CD14-positive monocyte (primary cell): ENCODE results near the gene OSGEP. TPM values are rescaled to one million over a fixed set of nuclear protein-coding genes. Genes with fewer than 3 reads are reported as not detected.

Source experiments
- DNase-seq, 3 donors: peaks; one replicate each; pipeline ENCODE4 v3.0.0-alpha.2; 2011 to 2022
- H2AFZ ChIP-seq: 2 replicates; pipeline ENCODE4 v1.6.0; 2012; ENCODE audit warnings: mild to moderate bottlenecking, low read depth, low read length, inconsistent platforms; ENCODE audit not compliant: insufficient read depth, poor library complexity, severe bottlenecking
- H3K27ac ChIP-seq, 2 donors: 1 replicate in 1 of 2; 2 replicates in 1 of 2; pipeline ENCODE4 v1.5.1; 2012 to 2013; ENCODE audit warnings: low read length in 2 of 2, control low read depth in 1 of 2, inconsistent platforms in 1 of 2, low read depth in 1 of 2, mild to moderate bottlenecking in 1 of 2
- H3K27me3 ChIP-seq, 2 donors: one replicate each; pipeline versions ENCODE4 v1.6.0 to v1.6.1; 2011 to 2013; ENCODE audit warnings: low read length in 2 of 2; ENCODE audit not compliant: control insufficient read depth in 2 of 2, insufficient read depth in 2 of 2
- H3K36me3 ChIP-seq, 2 donors: replicated peaks in 1 of 2; 1 replicate in 1 of 2; 2 replicates in 1 of 2; pipeline versions ENCODE4 v1.5.1 to v1.6.1; 2012 to 2013; ENCODE audit warnings: low read length in 2 of 2, control low read depth in 1 of 2, inconsistent platforms in 1 of 2, mild to moderate bottlenecking in 1 of 2; ENCODE audit not compliant: insufficient read depth in 2 of 2, control insufficient read depth in 1 of 2
- H3K4me1 ChIP-seq, 2 donors: 1 replicate in 1 of 2; 2 replicates in 1 of 2; pipeline versions ENCODE4 v1.5.1 to v1.6.1; 2012 to 2013; ENCODE audit warnings: low read length in 2 of 2, control low read depth in 1 of 2, inconsistent platforms in 1 of 2, mild to moderate bottlenecking in 1 of 2, moderate library complexity in 1 of 2; ENCODE audit not compliant: insufficient read depth in 2 of 2, control insufficient read depth in 1 of 2
- H3K4me2 ChIP-seq: replicated peaks from 2 replicates; pipeline ENCODE3; 2012; ENCODE audit warnings: low read length, moderate library complexity, mild to moderate bottlenecking; ENCODE audit not compliant: poor library complexity, severe bottlenecking; ENCODE audit errors: extremely low read depth
- H3K4me3 ChIP-seq, 3 experiments: fragments of 200-600 bp in 1 of 3; sonication (generic) in 1 of 3; replicated peaks in 1 of 3; 1 replicate in 2 of 3; 2 replicates in 1 of 3; pipeline ENCODE4 v1.5.1; 2011 to 2013; ENCODE audit warnings: low read length in 3 of 3, mild to moderate bottlenecking in 3 of 3, control low read depth in 2 of 3, low read depth in 2 of 3, inconsistent platforms in 1 of 3, moderate library complexity in 1 of 3
- H3K79me2 ChIP-seq: 2 replicates; pipeline ENCODE4 v1.6.0; 2012; ENCODE audit warnings: mild to moderate bottlenecking, control low read depth, inconsistent platforms, low read length, moderate library complexity; ENCODE audit not compliant: insufficient read depth
- H3K9ac ChIP-seq: 2 replicates; pipeline ENCODE4 v1.6.0; 2017; ENCODE audit warnings: low read length, mild to moderate bottlenecking; ENCODE audit not compliant: insufficient read depth, poor library complexity, severe bottlenecking
- H3K9me3 ChIP-seq, 2 donors: replicated peaks in 1 of 2; 1 replicate in 1 of 2; 2 replicates in 1 of 2; pipeline versions ENCODE4 v1.5.1 to v1.6.1; 2012 to 2013; ENCODE audit warnings: low read length in 2 of 2, control low read depth in 1 of 2; ENCODE audit not compliant: control insufficient read depth in 1 of 2, insufficient read depth in 1 of 2
- H4K20me1 ChIP-seq: 2 replicates; pipeline ENCODE4 v1.6.0; 2012; ENCODE audit warnings: mild to moderate bottlenecking, low read length, control low read depth, moderate library complexity; ENCODE audit not compliant: insufficient read depth
- H3K27ac Mint-ChIP-seq, 7 donors: one replicate each; pipeline ENCODE4 v1.8.0; 2020; ENCODE audit warnings: mild to moderate bottlenecking in 7 of 7, mixed read lengths in 7 of 7, moderate library complexity in 6 of 7, inconsistent platforms in 2 of 7
- H3K27me3 Mint-ChIP-seq, 3 donors: one replicate each; pipeline ENCODE4 v1.8.0; 2021 to 2022; ENCODE audit warnings: low read depth in 3 of 3, mild to moderate bottlenecking in 3 of 3, mixed read lengths in 3 of 3, moderate library complexity in 3 of 3, inconsistent platforms in 1 of 3
- H3K36me3 Mint-ChIP-seq, 2 donors: one replicate each; pipeline ENCODE4 v1.8.0; 2020; ENCODE audit warnings: mixed read lengths in 2 of 2, inconsistent platforms in 1 of 2, mild to moderate bottlenecking in 1 of 2
- H3K4me1 Mint-ChIP-seq: one replicate; pipeline ENCODE4 v1.8.0; 2020; ENCODE audit warnings: mild to moderate bottlenecking, mixed read lengths
- H3K4me3 Mint-ChIP-seq, 2 donors: one replicate each; pipeline ENCODE4 v1.8.0; 2020; ENCODE audit warnings: mild to moderate bottlenecking in 2 of 2, mixed read lengths in 2 of 2, moderate library complexity in 1 of 2
- H3K9me3 Mint-ChIP-seq, 7 donors: one replicate each; pipeline ENCODE4 v1.8.0; 2020 to 2022; ENCODE audit warnings: mixed read lengths in 7 of 7, mild to moderate bottlenecking in 6 of 7, moderate library complexity in 6 of 7, inconsistent platforms in 2 of 7
- CTCF ChIP-seq: fragments of 200-600 bp; IDR thresholded peaks from one replicate; pipeline ENCODE4 v1.8.0; 2022; ENCODE audit warnings: antibody characterized with exemption, mild to moderate bottlenecking
- WGBS: methylation state at CpG from one replicate; pipeline ENCODE4 v1.1.5; 2013; ENCODE audit warnings: missing lambda C conversion rate; ENCODE audit not compliant: insufficient coverage; 5-methylcytosine and 5-hydroxymethylcytosine counted together
- intact Hi-C, 2 donors: fragments of 100-400 bp; cut with micrococcal nuclease; formaldehyde crosslinking; loops; one replicate each; pipeline versions ENCODE4 v1.15.0 to v1.15.1; 2023
- polyA plus RNA-seq, 3 donors: library from polyadenylated mRNA; depleted of rRNA in 1 of 3; unstranded in 2 of 3; stranded (reverse) in 1 of 3; fragments of 300-500 nt in 2 of 3; fragments of >200 nt in 1 of 3; fragmentation: Illumina TruSeq in 2 of 3; gene quantifications; 1 replicate in 2 of 3; 2 replicates in 1 of 3; pipeline ENCODE4 v1.2.3, GENCODE V29; 2012 to 2021
- small RNA-seq: library from RNA; depleted of rRNA; stranded (forward); fragments of <200 nt; gene quantifications from one replicate; pipeline ENCODE3, GENCODE V24; 2012; ENCODE audit warnings: low read depth; ENCODE audit not compliant: insufficient read length

OSGEP gene
- polyA plus RNA-seq, 3 donors = 34.7 to 112 (median 40.0) TPM

- Mint-ChIP-seq H3K27ac (peak overlapping the region in 2 of 7 donors; percentile 52 to 73), H3K27me3 (no peaks in the 10 kb centered on the region), H3K9me3 (no peaks in the 10 kb centered on the region), H3K36me3 (peaks cover 74 to 93% of the 10 kb centered on the region in 2 donors), H3K4me3 (no peak overlapping the region), H3K4me1 (no peaks in the 10 kb centered on the region)
- Histone ChIP-seq H3K79me2 (no peaks in the 10 kb centered on the region), H3K4me2 (no peak overlapping the region), H3K27me3 (no peaks in the 10 kb centered on the region), H3K4me3 (no peak overlapping the region), H2AFZ (no peak overlapping the region), H3K27ac (no peak overlapping the region), H4K20me1 (peaks cover 72% of the 10 kb centered on the region), H3K4me1 (no peaks in the 10 kb centered on the region), H3K9me3 (no peaks in the 10 kb centered on the region), H3K36me3 (peaks cover 93 to 95% of the 10 kb centered on the region in 2 donors), H3K9ac (no peak overlapping the region)
- intact Hi-C loops = no loop called here
- DNase-seq = no peak
- no CpG with 5 or more reads among the region's 3 CpGs for WGBS
- TF ChIP-seq CTCF = no peak
These were observed 57.1 kb downstream of the OSGEP start for GRCh38 chr14:20397511-20397910.

Small RNAs within 50 kb of the gene (small RNA-seq; reads per million reads assigned to genes)
- gene RNA5SP382 = 9.7 reads per million, percentile 74 among the genes with 10 or more reads in this experiment

Other genes starting within 250 kb of the OSGEP start
- gene OR11H6, start 231.1 kb downstream of the OSGEP start, polyA plus RNA-seq = not detected
- not detected for gene OR11H7, start 225.8 kb downstream of the OSGEP start, polyA plus RNA-seq
- not detected for gene OR11H4, start 215.5 kb downstream of the OSGEP start, polyA plus RNA-seq
- 10 to 100 TPM in 2 of 3 donors, 1 to 10 TPM in 1; 6.2 to 18.4 (median 17.3) TPM for gene TTC5, start 148.9 kb downstream of the OSGEP start, polyA plus RNA-seq
- 1 to 10 TPM; 3.5 to 8.6 (median 5.4) TPM for gene CCNB1IP1, start 121.5 kb downstream of the OSGEP start, polyA plus RNA-seq
- gene PARP2, start 111.2 kb downstream of the OSGEP start, polyA plus RNA-seq = 1 to 10 TPM; 1.8 to 7.3 (median 3.9) TPM
- 10 to 100 TPM in 1 of 3 donors, 1 to 10 TPM in 2; 2.3 to 78.9 (median 7.1) TPM for gene TEP1, start 41.3 kb downstream of the OSGEP start, polyA plus RNA-seq
- under 1 TPM in 1 of 3 donors, not detected in 2; 0.04 TPM for gene KLHL33, start 18.6 kb downstream of the OSGEP start, polyA plus RNA-seq
- gene APEX1, start 414 bp upstream of the OSGEP start, polyA plus RNA-seq = 100 to 1,000 TPM in 1 of 3 donors, 10 to 100 TPM in 2; 69.7 to 208 (median 85.4) TPM
- gene PIP4P1, start 6.6 kb upstream of the OSGEP start, polyA plus RNA-seq = 100 to 1,000 TPM in 1 of 3 donors, 10 to 100 TPM in 2; 19.4 to 106 (median 21.2) TPM
- gene PNP, start 14.6 kb upstream of the OSGEP start, polyA plus RNA-seq = 100 to 1,000 TPM in 1 of 3 donors, 10 to 100 TPM in 2; 63.2 to 112 (median 67.5) TPM
- not detected for gene RNASE10, start 50.7 kb upstream of the OSGEP start, polyA plus RNA-seq
- gene RNASE9, start 106.2 kb upstream of the OSGEP start, polyA plus RNA-seq = not detected
- gene RNASE11, start 133.2 kb upstream of the OSGEP start, polyA plus RNA-seq = not detected
- not detected for gene RNASE12, start 136.6 kb upstream of the OSGEP start, polyA plus RNA-seq
- not detected for gene OR6S1, start 186.9 kb upstream of the OSGEP start, polyA plus RNA-seq
- 10 to 100 TPM; 18.5 to 85.8 (median 49.1) TPM for gene RNASE4, start 229.7 kb upstream of the OSGEP start, polyA plus RNA-seq
- 10 to 100 TPM in 2 of 3 donors, 1 to 10 TPM in 1; 9.8 to 55.7 (median 31.4) TPM for gene ANG, start 234.0 kb upstream of the OSGEP start, polyA plus RNA-seq